Activated CD4-positive, alpha-beta T cell treated with anti-CD3 and anti-CD28 coated beads for 24 hours (primary cell): ENCODE results near the gene TECPR2.
"Not testable (repeated sequence)": the region's sequence is repeated elsewhere in the genome, so short reads cannot be mapped to it uniquely, and the experiment has no call there.

Source experiments
- DNase-seq, 2 donors: peaks; one replicate each; pipeline ENCODE4 v3.0.0-alpha.2; 2020; ENCODE audit warnings: low read depth in 2 of 2

Gene TECPR2

DNA sequence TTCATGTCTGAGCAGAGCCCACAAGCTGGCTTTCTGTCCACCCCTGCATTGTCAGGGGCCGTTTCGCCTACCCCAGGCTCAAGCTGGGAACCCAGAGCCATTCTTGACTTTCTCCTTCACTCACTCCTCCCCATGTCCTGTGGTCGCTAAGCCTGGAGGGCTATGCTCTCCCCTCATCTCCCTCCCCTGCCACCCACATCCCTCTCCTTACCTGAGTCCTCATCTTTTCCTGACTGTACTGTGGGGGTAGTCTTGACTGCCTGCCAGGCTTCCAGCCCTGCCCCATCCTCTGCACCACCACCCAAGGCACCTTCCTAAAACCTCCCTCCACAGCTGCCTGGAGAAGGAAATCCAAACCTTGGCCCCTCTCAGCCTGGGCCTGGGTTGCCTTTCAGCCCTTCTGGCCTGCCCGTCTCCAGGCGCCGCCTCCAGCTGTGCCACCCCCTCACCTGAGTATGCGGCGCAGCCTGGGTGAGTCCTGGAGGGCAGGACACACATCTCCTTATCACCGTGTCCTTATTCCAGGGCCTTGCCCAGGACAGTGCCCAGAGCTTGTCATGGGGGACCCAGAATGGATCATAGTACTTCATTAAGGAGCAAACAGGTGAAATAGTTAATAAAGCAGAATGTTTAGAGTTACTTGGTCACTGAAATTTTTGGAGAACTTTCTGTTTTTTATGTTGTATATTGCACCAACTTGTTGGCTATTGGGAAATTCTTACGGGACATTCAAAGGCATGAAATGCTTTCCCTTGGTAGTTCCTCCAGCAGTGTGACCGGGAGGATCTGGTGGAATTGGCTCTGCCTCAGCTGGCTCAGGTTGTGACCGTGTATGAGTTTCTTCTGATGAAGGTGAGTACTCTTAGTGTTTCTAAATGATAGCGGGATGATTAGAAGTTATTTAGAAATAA, 28.7 kb upstream of the TECPR2 start:
- DNase-seq: no peak

DNA sequence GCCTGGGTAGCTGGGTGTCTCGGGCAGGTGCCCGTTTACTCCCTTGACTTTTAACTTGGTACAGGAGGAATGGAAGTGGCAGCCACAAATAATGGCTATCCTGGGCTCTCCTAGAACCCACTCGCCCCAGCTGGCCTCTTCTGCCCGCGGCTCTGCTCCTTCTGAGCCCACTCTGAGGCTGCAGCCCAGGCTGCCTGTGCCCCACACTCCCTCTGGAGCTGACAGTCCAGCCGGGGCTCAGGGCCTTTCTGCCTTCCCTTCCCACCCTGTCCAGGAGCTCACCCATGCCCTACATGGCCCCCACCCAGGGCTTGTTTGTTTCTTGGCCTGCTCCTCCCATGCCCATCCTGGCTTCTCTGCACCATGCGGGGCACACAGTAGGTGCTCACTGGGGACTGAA, 27.6 kb upstream of the TECPR2 start:
- no peak for DNase-seq

DNA sequence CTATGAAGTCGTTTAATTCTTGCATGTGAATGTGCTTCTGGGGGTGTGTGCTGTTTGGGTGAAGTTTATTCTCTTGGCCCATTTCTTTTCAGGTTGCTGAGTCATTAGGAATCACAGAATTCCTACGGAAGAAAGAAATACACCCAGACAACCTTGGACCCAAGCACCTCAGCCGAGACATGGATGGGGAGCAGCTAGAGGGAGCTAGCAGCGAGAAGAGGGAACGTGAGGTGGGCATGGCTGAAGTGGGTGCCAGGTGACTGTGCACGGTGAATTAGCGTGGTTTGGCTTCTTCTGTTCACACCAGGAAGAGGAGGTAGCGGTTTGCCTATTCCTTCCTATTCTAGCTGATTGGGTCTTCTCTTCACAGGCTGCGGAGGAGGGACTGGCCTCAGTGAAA, 24.0 kb upstream of the TECPR2 start:
- no peak for DNase-seq

DNA sequence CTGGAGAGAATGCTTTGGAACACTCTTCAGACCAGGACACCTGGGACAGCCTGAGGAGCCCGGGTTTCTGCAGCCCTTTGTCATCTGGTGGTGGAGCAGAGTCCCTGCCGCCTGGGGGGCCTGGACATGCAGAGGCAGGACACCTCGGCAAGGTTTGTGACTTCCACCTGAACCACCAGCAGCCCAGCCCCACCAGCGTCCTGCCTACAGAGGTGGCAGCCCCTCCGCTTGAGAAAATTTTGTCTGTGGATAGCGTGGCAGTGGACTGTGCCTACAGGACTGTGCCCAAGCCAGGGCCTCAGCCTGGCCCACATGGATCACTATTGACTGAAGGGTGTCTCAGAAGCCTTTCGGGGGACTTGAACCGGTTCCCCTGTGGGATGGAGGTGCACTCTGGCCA, 21.2 kb upstream of the TECPR2 start:
- no peak for DNase-seq

DNA sequence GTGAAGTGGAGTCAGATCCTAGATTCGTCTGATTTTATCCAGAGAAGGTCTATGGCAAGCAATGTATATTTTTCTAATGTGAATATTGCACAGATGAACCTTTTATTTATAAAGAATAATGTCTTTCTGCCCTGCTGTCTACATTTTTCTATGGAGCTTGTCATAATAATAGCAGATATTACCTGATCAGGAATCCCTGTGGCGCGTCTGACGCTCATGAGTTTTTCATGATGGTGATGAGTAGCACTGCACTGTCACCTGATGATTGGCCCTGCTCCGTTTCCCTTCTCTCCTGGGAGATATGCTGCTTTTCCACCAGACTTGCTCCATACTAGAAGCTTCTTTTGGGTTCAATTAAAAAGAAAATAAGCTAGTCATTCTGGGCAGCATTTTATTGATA, 20.5 kb upstream of the TECPR2 start:
- no peak for DNase-seq

DNA sequence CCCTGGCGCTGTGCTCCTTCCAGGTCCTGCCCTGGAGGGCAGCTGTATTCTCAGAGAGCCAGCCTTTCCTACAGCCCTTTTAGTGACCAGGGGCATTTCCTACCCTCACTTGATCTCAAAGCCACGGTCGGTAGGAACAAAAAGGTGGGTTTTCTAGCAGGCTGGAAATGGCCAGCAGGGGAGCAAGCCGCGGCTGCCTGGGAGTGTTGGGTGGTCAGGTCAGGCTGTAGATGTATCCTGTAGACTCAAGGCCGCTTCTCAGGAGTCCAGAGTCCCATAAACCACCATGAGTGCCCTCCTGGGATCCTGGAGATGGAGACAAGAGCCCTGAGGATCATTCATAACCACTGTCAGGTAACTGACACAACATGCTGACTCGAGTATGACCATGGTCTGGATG, 18.7 kb upstream of the TECPR2 start:
- no peak for DNase-seq

DNA sequence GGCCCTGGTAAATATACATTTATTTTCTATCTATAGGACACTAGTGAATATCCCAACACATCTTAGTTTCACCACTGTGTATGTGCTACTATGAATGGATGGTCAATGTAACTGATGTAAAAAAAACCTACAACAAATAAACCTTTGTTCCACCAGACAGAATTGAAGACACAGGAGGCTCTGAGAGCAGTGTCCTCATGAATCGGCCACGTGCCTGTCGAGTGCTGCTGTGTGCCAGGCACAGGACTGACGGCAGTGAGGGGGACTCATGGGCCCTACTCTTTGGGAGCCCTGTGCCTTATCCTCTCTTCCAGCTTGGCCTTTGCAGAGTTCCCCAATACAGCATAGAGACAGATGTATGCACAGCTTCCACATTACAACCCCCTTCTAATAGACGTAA, 18.3 kb upstream of the TECPR2 start:
- DNase-seq: no peak

DNA sequence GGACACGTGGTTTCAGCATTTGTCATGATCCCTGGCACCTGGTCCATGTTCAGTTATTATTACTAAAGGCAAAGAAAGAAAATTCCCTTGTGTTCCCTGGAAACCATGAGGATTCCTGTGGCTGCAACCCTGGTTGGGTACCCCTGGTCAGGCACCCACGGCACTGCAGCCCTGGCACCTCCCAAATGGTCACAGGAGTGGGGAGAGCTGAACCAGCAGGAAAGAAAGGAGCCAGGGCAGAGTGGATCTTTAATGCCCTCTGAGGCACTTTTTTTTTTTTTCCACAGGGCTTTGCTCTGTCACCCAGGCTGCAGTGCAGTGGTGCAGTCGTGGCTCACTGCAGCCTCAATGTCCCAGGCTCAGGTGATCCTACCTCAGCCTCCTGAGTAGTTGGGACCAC, 17.5 kb upstream of the TECPR2 start:
- no peak for DNase-seq

DNA sequence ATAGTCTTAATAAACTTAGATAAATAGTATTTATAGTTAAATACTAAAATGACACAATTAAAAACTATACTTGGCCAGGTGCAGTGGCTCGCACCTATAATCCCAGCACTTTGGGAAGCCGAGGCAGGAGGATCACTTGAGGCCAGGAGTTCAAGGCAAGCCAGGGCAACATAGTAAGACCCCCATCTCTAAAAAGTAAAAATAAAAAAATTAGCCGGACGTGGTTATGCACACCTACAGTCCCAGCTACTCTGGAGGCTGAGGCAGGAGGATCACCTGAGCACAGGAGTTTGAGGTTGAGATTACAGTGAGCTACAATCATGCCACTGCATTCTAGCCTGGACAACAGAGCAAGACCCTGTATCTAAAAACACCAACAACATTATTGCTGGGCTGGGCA, 16.1 kb upstream of the TECPR2 start:
- DNase-seq: no peak

DNA sequence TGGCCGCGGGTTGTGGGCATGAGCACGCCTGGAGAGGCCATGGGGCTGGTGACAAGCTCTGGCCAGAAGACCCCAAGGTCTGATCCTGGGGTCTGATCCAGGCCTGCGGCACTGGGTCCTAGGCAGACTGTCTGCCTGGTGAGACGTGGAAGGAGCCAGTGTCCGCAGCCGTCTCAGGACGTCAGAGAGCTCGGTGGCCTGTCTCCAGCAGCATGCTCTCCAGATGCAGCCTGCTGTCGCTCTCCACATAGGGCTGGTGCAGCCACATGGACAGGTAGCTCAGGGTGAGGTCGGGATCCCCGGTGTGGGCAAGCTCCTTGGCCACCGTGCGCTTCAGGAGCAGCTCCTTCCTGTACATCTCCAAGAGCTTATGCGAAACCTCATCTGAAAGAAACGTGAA, 14.4 kb upstream of the TECPR2 start:
- no peak for DNase-seq

DNA sequence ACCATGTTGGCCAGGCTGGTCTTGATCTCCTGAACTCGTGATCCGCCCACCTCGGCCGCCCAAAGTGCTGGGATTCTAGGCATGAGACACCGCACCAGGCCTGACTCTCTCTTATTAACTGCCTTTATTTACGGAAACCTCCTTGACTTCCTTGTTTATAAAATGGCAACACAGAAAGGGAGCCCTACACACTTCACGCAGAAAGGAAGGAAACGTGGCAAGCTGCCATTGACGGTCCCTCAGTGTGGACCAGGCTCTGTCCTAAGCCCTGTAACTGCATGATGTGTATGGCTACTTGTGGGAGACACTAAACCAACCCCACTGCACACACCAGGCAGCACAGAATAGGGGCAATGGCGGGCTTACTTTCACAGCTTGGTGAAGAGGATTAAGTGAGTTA, 11.7 kb upstream of the TECPR2 start:
- DNase-seq: no peak

DNA sequence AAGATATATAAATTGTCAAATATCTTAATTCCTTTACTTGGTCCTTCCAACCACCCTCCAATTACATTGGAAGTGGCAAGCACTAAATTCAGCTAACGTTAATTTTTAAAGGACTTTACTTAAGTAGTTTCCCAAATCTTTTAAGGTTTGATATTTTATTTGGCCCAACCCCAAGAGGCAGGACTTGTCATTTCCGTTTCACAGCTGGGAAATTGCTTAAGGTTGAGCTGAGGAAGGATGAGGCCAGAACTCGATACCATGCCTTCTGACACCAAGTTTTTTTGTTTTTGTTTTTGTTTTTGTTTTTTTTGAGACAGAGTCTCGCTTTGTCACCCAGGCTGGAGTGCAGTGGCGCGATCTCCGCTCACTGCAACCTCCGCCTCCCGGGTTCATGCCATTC, 11.1 kb upstream of the TECPR2 start:
- DNase-seq: not testable (repeated sequence)

DNA sequence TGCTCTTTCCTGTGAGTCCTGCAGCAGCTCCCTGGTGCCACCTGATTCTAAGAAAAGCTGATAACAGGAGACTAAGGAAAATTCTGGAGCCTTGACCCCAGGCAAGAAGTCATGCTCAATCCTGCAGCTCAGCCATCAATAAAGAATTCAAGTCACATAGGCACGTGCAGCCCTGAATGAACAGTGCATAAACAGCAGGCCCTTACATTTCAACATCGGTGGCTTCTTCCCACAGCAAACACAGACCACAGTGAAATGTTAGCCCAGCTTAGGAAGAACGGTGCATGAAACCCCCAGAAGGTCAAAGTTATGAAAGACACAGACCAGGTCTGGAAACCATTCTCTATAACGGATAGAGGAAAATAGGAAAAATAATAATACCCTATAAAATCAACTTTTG, 10.5 kb upstream of the TECPR2 start:
- DNase-seq: no peak

DNA sequence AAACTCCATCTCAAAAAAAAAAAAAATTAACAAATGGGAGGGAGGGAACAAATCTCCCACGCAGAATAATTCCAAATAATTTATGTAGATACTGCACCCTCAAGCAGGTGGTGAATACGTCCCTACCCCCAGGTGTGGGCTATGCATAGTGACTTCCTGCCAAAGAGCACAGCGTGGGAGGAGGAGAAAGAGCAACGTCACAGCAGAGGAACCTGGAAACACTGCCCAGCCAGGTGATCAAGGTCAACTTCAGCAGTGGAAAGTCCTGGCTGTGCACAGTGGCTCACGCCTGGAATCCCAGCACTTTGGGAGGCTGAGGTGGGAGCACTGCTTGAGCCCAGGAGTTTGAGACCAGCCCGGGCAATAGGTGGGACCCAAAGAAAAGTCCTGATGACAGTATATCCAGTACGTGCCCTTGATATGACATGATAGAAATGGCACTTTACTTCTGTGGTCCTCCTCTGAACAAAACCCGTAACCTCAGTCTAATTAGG, 9.6 kb upstream of the TECPR2 start:
- no peak for DNase-seq

DNA sequence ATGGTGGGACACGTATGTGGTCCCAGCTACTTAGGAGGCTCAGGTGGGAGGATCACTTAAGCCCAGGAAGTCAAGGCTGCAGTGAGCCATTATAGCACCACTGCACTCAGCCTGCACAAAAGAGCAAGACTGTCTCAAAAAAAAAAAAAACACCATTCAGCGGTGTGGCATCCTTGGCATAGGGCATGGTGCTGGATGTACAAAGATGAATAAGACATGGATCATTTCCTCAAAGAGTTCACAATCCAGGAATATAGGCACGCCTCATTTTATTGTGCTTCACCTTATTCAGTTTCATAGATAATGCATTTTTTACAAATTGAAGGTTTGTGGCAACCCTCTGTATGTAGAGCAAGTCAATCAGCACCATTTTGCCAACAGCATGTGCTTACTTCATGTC, 6.5 kb upstream of the TECPR2 start:
- DNase-seq: no peak

DNA sequence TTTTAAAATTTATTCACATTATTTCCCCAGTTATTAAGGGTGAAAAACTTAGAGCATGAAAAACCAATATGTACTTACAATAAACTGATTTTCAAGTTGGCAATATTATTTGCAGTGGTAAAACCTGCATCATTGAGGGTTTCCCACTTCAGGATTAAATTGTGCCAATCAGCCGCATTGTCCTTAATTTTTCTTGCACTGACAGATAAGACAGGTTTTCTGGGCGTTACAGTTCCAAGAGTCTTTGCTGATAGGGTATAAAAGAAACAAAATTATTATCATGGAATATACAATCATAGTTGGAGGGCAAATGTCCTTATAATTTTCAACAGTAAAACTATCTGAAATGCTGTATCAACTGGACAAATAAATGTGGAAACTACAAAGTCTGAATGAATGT, 3.4 kb upstream of the TECPR2 start:
- DNase-seq: no peak

DNA sequence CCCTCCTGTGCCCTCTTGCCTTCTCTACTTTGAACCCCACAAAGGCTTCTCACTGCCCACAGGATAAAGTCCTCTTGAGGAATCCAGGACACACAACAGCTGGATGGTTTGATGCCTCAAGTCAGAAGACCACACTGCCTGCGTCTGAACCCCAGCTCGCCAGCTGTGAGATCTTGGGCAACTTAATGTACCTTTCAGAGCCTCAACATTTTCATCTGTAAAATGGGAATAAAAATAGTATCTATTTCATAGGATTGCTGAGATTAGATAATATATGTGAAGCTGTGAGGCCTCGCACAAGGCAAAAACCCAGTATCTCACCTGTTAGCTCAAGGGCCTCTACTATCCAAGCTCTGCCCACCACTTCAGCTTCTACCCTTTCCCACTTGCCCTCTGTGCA, 2.4 kb upstream of the TECPR2 start:
- no peak for DNase-seq

DNA sequence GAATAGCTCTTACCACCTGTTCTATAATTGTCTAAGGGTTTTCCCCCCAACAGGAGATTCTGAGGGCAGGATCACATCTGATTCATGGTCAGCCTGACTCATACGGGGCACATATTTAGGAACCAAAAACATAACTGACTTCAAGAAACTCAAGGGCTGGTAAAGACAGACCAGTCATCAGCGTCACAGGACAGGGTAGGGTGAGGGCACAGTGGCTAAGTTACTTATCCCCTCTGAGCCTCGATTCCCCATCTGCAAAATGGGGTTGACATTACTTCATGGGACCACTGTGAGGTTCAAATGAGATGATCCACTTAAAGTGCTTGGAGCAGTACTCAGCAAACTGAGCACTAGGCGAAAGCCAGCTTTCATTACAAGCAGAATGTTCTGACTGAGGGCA, 657 bp upstream of the TECPR2 start:
- peak; percentile 48 for DNase-seq

DNA sequence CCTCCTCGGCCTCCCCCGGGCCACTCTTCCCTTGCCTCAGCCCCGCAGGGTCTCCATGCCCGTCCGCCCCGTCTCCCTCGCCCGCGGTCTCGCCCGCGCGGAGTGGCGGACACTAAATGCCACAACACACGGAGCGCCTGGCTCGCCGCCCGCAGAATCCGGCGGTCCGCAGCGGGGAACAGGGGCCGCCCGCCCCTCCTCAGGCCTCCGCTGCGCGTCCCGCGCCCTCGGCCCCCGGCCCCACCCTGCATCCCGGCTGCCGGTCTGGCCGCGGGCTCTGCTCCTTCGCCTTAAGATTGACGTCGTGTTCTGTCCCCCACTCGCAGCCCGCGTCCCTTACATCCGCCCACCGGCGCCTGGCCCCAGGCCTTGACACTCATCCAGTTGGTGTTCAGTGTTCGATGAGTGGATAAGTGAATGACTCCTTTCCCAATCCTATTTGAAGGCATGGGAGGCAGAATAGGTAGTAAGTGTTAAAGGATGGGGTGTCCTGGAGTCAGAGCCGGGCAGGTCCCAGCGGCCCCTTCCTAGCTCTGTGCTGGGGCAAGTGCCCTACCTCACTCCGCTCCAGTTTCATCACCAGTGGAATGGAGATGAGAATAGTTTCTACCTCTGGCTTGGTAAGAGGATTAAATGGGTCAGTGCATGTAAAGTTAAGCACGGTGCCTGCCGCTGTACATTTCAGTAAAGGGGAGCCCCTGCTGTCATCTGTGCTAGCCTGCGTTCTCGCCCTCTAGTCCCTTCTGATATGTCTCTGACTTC, 622 bp downstream of the TECPR2 start:
- DNase-seq: no peak

DNA sequence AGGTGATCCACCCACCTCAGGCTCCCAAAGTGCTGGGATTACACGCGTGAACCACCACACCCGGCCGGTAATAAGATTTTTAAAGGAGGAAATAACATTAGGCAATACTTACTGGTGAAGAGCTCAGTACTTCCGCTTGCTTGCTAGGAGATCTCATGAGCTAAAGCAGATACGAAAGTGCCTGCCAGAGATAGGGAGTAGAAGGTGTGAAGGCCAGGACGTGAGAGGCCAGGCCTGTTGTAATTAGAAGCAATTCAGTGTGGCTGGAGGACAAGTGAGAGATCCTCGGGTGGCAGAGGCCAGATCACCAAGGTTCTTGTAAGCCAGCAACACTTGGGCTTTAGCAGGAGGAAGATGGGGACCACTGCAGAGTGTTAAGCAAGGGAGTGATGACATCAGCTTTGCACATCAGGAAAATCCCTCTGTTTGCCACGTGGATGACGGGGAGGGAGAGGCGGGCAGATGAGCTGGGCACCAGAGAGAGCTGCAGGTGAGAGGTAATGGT, 7.6 kb downstream of the TECPR2 start:
- DNase-seq: no peak

DNA sequence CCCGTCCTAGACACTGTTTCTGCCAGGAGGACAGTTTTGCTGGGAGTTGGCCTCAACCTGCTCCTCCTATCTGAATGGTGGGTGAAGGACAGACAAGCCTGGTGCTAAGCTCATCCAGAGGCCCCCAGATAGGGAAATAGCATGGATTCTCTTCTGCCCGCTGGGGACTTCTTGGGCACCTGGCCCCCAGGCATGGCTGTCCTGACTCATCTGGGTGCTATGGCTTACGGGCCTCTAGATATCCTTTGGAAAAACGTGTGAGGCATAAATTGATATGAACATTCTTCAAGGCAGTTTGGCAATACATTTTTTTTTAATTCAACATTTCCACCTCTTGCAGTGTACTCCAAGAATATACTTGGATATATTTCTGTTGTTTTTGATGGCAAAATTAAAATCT, 8.6 kb downstream of the TECPR2 start:
- no peak for DNase-seq

DNA sequence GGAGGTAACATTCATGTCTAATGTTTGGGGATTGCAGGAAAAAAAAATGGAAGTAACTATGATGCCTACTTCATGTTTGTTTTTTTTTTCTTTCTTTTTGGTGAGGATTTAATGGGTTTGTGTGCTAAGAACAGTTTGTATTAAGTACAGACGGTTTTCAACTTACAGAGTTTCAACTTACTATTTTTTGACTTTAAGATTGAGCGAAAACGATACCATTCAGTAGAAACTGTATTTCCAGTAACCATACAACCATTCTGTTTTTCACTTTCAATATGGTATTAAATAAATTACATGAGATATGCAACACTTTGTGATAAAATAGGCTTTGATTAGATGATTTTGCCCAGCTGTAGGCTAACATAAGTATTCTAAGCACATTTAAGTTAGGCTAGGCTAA, 10.4 kb downstream of the TECPR2 start:
- DNase-seq: no peak

DNA sequence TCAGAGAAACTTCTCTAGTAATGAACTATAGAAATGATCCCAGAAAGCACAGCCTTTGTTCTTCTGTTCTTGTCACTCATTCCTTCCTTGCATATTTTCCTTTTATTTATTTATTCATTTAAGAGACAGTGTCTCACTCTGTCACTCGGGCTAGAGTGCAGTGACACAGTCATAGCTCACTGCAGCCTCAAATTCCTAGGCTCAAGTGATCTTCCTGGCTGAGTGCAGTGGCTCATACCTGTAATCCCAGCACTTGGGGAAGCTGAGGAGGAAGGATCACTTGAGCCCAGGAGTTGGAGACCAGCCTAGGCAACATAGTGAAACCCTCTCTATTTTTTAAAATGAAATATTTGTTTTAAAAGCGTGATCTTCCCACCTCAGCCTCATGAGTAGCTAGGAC, 11.5 kb downstream of the TECPR2 start:
- DNase-seq: no peak
